Neural cell (in vitro differentiated cells): Measurements from ENCODE around the gene STRBP. TPM values are rescaled to one million over a fixed set of nuclear protein-coding genes. Genes with fewer than 3 reads are reported as not detected.

Experiments used
- H2AFZ ChIP-seq: fragments of 200-600, 300-800 bp; sonication (generic), shearing (Covaris generic); 2 replicates; pipeline ENCODE4 v1.6.0; 2014; ENCODE audit warnings: low read depth, mild to moderate bottlenecking, antibody characterized with exemption, low read length, moderate library complexity
- H3F3A ChIP-seq: fragments of 200-600 bp; shearing (Covaris generic); 2 replicates; pipeline ENCODE4 v1.6.1; 2016; ENCODE audit warnings: mild to moderate bottlenecking, moderate library complexity, mixed read lengths, antibody characterized with exemption, low read length; ENCODE audit not compliant: insufficient read depth, poor library complexity, severe bottlenecking
- H3K27ac ChIP-seq: fragments of 200-600, 300-800 bp; sonication (generic), shearing (Covaris generic); 2 replicates; pipeline ENCODE4 v1.5.1; 2014; ENCODE audit warnings: mild to moderate bottlenecking, low read length, moderate library complexity
- H3K27me3 ChIP-seq: fragments of 300-800, 200-600 bp; sonication (generic), shearing (Covaris generic); 2 replicates; pipeline ENCODE4 v1.6.0; 2014; ENCODE audit warnings: mild to moderate bottlenecking, low read depth, low read length, moderate library complexity; ENCODE audit not compliant: insufficient read depth
- H3K36me3 ChIP-seq: fragments of 300-800, 200-600 bp; sonication (generic), shearing (Covaris generic); 2 replicates; pipeline ENCODE4 v1.5.1; 2014; ENCODE audit warnings: mild to moderate bottlenecking, antibody characterized with exemption, low read length, moderate library complexity; ENCODE audit not compliant: insufficient read depth
- H3K4me2 ChIP-seq: fragments of 300-800, 200-600 bp; sonication (generic), shearing (Covaris generic); 2 replicates; pipeline ENCODE4 v1.6.0; 2014; ENCODE audit warnings: mild to moderate bottlenecking, low read length
- H3K4me3 ChIP-seq: fragments of 300-800, 200-600 bp; sonication (generic), shearing (Covaris generic); 2 replicates; pipeline ENCODE4 v1.5.1; 2014; ENCODE audit warnings: mild to moderate bottlenecking, low read length, moderate library complexity
- H3K79me2 ChIP-seq: fragments of 200-600 bp; shearing (Covaris generic); replicated peaks from 2 replicates; pipeline ENCODE4 v1.6.0; 2014; ENCODE audit warnings: mild to moderate bottlenecking, low read length, moderate library complexity; ENCODE audit not compliant: insufficient read depth
- H3K9ac ChIP-seq: fragments of 300-800, 200-600 bp; sonication (generic), shearing (Covaris generic); 2 replicates; pipeline ENCODE4 v1.6.1; 2016; ENCODE audit warnings: mild to moderate bottlenecking, low read length, mixed read lengths
- H3K9me2 ChIP-seq: fragments of 200-600 bp; shearing (Covaris generic); 2 replicates; pipeline ENCODE4 v1.6.1; 2016; ENCODE audit warnings: mild to moderate bottlenecking, low read length, mixed read lengths; ENCODE audit not compliant: insufficient read depth
- H3K9me3 ChIP-seq: fragments of 200-600, 300-800 bp; sonication (generic), shearing (Covaris generic); 2 replicates; pipeline ENCODE4 v1.6.1; 2016; ENCODE audit warnings: mild to moderate bottlenecking, mixed run types, low read length, moderate library complexity, mixed read lengths
- H4K20me1 ChIP-seq: fragments of 200-600 bp; shearing (Covaris generic); 2 replicates; pipeline ENCODE4 v1.6.1; 2016; ENCODE audit warnings: mild to moderate bottlenecking, mixed run types; ENCODE audit not compliant: insufficient read depth
- CTCF ChIP-seq: fragments of 450-650 bp; IDR thresholded peaks from 2 replicates; pipeline ENCODE4 v1.5.1; 2014; ENCODE audit warnings: antibody characterized with exemption, mild to moderate bottlenecking, moderate library complexity; ENCODE audit not compliant: poor library complexity, severe bottlenecking
- EP300 ChIP-seq: fragments of 450-650 bp; conservative IDR thresholded peaks from 2 replicates; pipeline ENCODE4 v1.6.1; 2014; ENCODE audit warnings: antibody characterized with exemption, mild to moderate bottlenecking, moderate library complexity; ENCODE audit not compliant: poor library complexity, severe bottlenecking
- EZH2 ChIP-seq: fragments of 200-600, 300-800 bp; shearing (Covaris generic), sonication (generic); IDR thresholded peaks from 2 replicates; pipeline ENCODE4 v1.6.1; 2014; ENCODE audit warnings: antibody characterized with exemption, low read length, borderline replicate concordance, mild to moderate bottlenecking; ENCODE audit not compliant: insufficient read depth, poor library complexity, severe bottlenecking
- MXI1 ChIP-seq: fragments of 450-650 bp; conservative IDR thresholded peaks from 2 replicates; pipeline ENCODE4 v1.6.1; 2014; ENCODE audit warnings: antibody characterized with exemption, mild to moderate bottlenecking; ENCODE audit not compliant: poor library complexity, severe bottlenecking
- POLR2AphosphoS5 ChIP-seq: IDR thresholded peaks from 2 replicates; pipeline ENCODE4 v1.6.1; 2012
- RAD21 ChIP-seq: fragments of 450-650 bp; conservative IDR thresholded peaks from 2 replicates; pipeline ENCODE4 v1.6.1; 2014; ENCODE audit warnings: antibody characterized with exemption, mild to moderate bottlenecking, moderate library complexity
- SMC3 ChIP-seq: fragments of 450-650 bp; conservative IDR thresholded peaks from 2 replicates; pipeline ENCODE4 v1.6.1; 2014; ENCODE audit warnings: antibody characterized with exemption, mild to moderate bottlenecking, moderate library complexity; ENCODE audit not compliant: poor library complexity
- TAF1 ChIP-seq: IDR thresholded peaks from 2 replicates; pipeline ENCODE4 v1.6.1; 2012; ENCODE audit warnings: low read depth
- polyA plus RNA-seq: library from polyadenylated mRNA; depleted of rRNA; stranded (reverse); fragments of >200 nt; gene quantifications from 2 replicates; pipeline ENCODE4 v1.2.3, GENCODE V29; 2014
- TF ChIP-seq, protein P1 (sequence below): IDR thresholded peaks from 2 replicates; pipeline ENCODE4 v1.6.1; 2012; ENCODE audit warnings: borderline replicate concordance

The STRBP gene
- polyA plus RNA-seq, 1 donor from 2014 or later, result 64.6 TPM

- H3K9me3 ChIP-seq, result no peaks in the 10 kb centered on the region
- TF ChIP-seq EP300, result no peak
- no peak for TF ChIP-seq RAD21
- no peak for TF ChIP-seq POLR2AphosphoS5
- no peak for TF ChIP-seq EZH2
- TF ChIP-seq CTCF, result no peak
- no peak for TF ChIP-seq TAF1
- no peak for TF ChIP-seq SMC3
- TF ChIP-seq, protein P1, sequence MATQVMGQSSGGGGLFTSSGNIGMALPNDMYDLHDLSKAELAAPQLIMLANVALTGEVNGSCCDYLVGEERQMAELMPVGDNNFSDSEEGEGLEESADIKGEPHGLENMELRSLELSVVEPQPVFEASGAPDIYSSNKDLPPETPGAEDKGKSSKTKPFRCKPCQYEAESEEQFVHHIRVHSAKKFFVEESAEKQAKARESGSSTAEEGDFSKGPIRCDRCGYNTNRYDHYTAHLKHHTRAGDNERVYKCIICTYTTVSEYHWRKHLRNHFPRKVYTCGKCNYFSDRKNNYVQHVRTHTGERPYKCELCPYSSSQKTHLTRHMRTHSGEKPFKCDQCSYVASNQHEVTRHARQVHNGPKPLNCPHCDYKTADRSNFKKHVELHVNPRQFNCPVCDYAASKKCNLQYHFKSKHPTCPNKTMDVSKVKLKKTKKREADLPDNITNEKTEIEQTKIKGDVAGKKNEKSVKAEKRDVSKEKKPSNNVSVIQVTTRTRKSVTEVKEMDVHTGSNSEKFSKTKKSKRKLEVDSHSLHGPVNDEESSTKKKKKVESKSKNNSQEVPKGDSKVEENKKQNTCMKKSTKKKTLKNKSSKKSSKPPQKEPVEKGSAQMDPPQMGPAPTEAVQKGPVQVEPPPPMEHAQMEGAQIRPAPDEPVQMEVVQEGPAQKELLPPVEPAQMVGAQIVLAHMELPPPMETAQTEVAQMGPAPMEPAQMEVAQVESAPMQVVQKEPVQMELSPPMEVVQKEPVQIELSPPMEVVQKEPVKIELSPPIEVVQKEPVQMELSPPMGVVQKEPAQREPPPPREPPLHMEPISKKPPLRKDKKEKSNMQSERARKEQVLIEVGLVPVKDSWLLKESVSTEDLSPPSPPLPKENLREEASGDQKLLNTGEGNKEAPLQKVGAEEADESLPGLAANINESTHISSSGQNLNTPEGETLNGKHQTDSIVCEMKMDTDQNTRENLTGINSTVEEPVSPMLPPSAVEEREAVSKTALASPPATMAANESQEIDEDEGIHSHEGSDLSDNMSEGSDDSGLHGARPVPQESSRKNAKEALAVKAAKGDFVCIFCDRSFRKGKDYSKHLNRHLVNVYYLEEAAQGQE, result no peak
- TF ChIP-seq MXI1, result no peak
- H4K20me1 ChIP-seq, result no peaks in the 10 kb centered on the region
- H3F3A ChIP-seq, result no peaks in the 10 kb centered on the region
- H3K4me2 ChIP-seq, result no peak overlapping the region
- no peaks in the 10 kb centered on the region for H3K27me3 ChIP-seq
- H3K79me2 ChIP-seq, result no peaks in the 10 kb centered on the region
- no peak overlapping the region for H3K4me3 ChIP-seq
- peaks cover 9% of the 10 kb centered on the region for H3K36me3 ChIP-seq
- no peaks in the 10 kb centered on the region for H3K9me2 ChIP-seq
- H2AFZ ChIP-seq, result no peak overlapping the region
- H3K9ac ChIP-seq, result no peak overlapping the region
- no peak overlapping the region for H3K27ac ChIP-seq
These were observed 140.8 kb downstream of the STRBP start for GRCh38 chr9:123127512-123128075.

DNA sequence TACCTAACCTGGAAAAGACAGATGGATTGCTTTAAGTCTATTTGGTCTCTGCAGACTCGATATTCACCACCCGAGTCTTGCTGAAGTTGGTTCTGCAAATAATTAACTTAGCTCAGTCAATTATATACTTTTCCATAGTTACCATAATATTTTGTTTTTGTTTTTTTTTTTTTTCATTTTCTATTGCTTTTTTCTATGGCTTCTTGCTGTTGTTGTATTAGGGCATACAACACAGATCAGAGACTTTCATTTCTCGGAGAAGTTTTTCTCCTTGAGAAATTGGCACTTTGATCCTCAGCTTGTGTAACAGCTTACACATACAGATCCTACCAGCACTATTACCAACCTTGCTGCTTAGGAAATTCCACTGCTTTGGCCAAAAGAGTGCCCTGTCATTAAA, 146.9 kb downstream of the STRBP start:
- Histone ChIP-seq H3K9me3 (no peaks in the 10 kb centered on the region), H3K4me3 (no peak overlapping the region), H3F3A (no peaks in the 10 kb centered on the region), H3K36me3 (no peaks in the 10 kb centered on the region), H3K79me2 (no peaks in the 10 kb centered on the region), H3K27me3 (no peaks in the 10 kb centered on the region), H3K4me2 (no peak overlapping the region), H3K9me2 (no peaks in the 10 kb centered on the region), H4K20me1 (no peaks in the 10 kb centered on the region), H3K9ac (no peak overlapping the region), H3K27ac (no peak overlapping the region), H2AFZ (no peak overlapping the region)
- TF ChIP-seq SMC3, result no peak
- no peak for TF ChIP-seq EP300
- no peak for TF ChIP-seq CTCF
- no peak for TF ChIP-seq MXI1
- TF ChIP-seq RAD21, result no peak
- no peak for TF ChIP-seq EZH2
- TF ChIP-seq, protein P1, result no peak
- TF ChIP-seq TAF1, result no peak
- TF ChIP-seq POLR2AphosphoS5, result no peak
